Type B pancreatic cell (in vitro differentiated cells): ENCODE data around the gene RNF112. TPM values are rescaled to one million over a fixed set of nuclear protein-coding genes. Genes with fewer than 3 reads are reported as not detected.

Source experiments
- DNase-seq: peaks from one replicate; pipeline ENCODE4 v3.0.0; 2021; ENCODE audit warnings: mixed read lengths; ENCODE audit not compliant: unreplicated experiment; ENCODE audit errors: extremely low spot score
- H3K27ac Mint-ChIP-seq: 2 replicates; pipeline ENCODE4 v1.8.0; 2021; ENCODE audit warnings: mild to moderate bottlenecking, mixed read lengths
- H3K27me3 Mint-ChIP-seq: 2 replicates; pipeline ENCODE4 v1.8.0; 2021; ENCODE audit warnings: mixed read lengths
- H3K36me3 Mint-ChIP-seq: 2 replicates; pipeline ENCODE4 v1.8.0; 2021; ENCODE audit warnings: mixed read lengths
- H3K4me1 Mint-ChIP-seq: one replicate; pipeline ENCODE4 v1.8.0; 2021; ENCODE audit warnings: mixed read lengths; ENCODE audit not compliant: unreplicated experiment
- H3K4me3 Mint-ChIP-seq: 2 replicates; pipeline ENCODE4 v1.8.0; 2021; ENCODE audit warnings: mild to moderate bottlenecking, mixed read lengths
- H3K9me3 Mint-ChIP-seq: 2 replicates; pipeline ENCODE4 v1.8.0; 2021; ENCODE audit warnings: mixed read lengths
- CTCF ChIP-seq: fragments of 200-600 bp; sonication (generic); conservative IDR thresholded peaks from 2 replicates; pipeline ENCODE4 v1.5.0; 2021; ENCODE audit warnings: antibody characterized with exemption, mild to moderate bottlenecking
- total RNA-seq: library from RNA; stranded (reverse); gene quantifications from 2 replicates; pipeline ENCODE4 v1.2.1, GENCODE V29; 2021; ENCODE audit warnings: low replicate concordance

The RNF112 gene
- total RNA-seq, 1 donor from 2014 or later: 0.60 TPM

GRCh38 chr17:19409509-19409908 is 1.5 kb upstream of the RNF112 start:
- Mint-ChIP-seq H3K4me1 (peaks cover 7% of the 10 kb centered on the region), H3K27me3 (peaks cover 6% of the 10 kb centered on the region), H3K4me3 (no peak overlapping the region), H3K36me3 (no peaks in the 10 kb centered on the region), H3K9me3 (no peaks in the 10 kb centered on the region), H3K27ac (no peak overlapping the region)
- no peak for TF ChIP-seq CTCF
- no peak for DNase-seq

- H3K9me3 Mint-ChIP-seq: no peaks in the 10 kb centered on the region
- peaks cover 6% of the 10 kb centered on the region for H3K27me3 Mint-ChIP-seq
- no peak overlapping the region for H3K27ac Mint-ChIP-seq
These were observed 941 bp upstream of the RNF112 start for GRCh38 chr17:19410091-19410490.

GRCh38 chr17:19411631-19412030 is 599 bp downstream of the RNF112 start:
- no peak for TF ChIP-seq CTCF
- Mint-ChIP-seq H3K4me3 (no peak overlapping the region), H3K36me3 (no peaks in the 10 kb centered on the region), H3K27ac (no peak overlapping the region), H3K4me1 (peaks cover 7% of the 10 kb centered on the region), H3K9me3 (no peaks in the 10 kb centered on the region), H3K27me3 (peaks cover 6% of the 10 kb centered on the region)
- DNase-seq: no peak

More at GRCh38 chr17:19410091-19410490, 941 bp upstream of the RNF112 start:
- Mint-ChIP-seq H3K4me1 (peaks cover 7% of the 10 kb centered on the region), H3K4me3 (no peak overlapping the region), H3K36me3 (no peaks in the 10 kb centered on the region)
- TF ChIP-seq CTCF: no peak
- no peak for DNase-seq

- Mint-ChIP-seq H3K4me1 (peaks cover 7% of the 10 kb centered on the region), H3K9me3 (no peaks in the 10 kb centered on the region), H3K36me3 (no peaks in the 10 kb centered on the region), H3K27me3 (peaks cover 10% of the 10 kb centered on the region), H3K4me3 (no peak overlapping the region), H3K27ac (no peak overlapping the region)
- no peak for DNase-seq
- no peak for TF ChIP-seq CTCF
These were observed 1.5 kb downstream of the RNF112 start for GRCh38 chr17:19412510-19412909.

GRCh38 chr17:19412984-19413383 is 2.0 kb downstream of the RNF112 start:
- no peak for DNase-seq
- no peak for TF ChIP-seq CTCF
- no peak overlapping the region for H3K4me3 Mint-ChIP-seq
- peaks cover 7% of the 10 kb centered on the region for H3K4me1 Mint-ChIP-seq
- peaks cover 10% of the 10 kb centered on the region for H3K27me3 Mint-ChIP-seq
- H3K36me3 Mint-ChIP-seq: no peaks in the 10 kb centered on the region
- H3K9me3 Mint-ChIP-seq: no peaks in the 10 kb centered on the region
- H3K27ac Mint-ChIP-seq: no peak overlapping the region

- no peak for TF ChIP-seq CTCF
- no peak for DNase-seq
These were observed 2.7 kb downstream of the RNF112 start for GRCh38 chr17:19413761-19414160.

More at GRCh38 chr17:19413761-19414160, 2.7 kb downstream of the RNF112 start:
- Mint-ChIP-seq H3K9me3 (no peaks in the 10 kb centered on the region), H3K36me3 (no peaks in the 10 kb centered on the region), H3K27me3 (peaks cover 10% of the 10 kb centered on the region), H3K4me1 (peaks cover 7% of the 10 kb centered on the region), H3K4me3 (no peak overlapping the region), H3K27ac (no peak overlapping the region)
